ENCODE results near the gene ELFN1.
"Not testable (repeated sequence)": the region's sequence is repeated elsewhere in the genome, so short reads cannot be mapped to it uniquely, and the experiment has no call there.

Gene ELFN1

DNA sequence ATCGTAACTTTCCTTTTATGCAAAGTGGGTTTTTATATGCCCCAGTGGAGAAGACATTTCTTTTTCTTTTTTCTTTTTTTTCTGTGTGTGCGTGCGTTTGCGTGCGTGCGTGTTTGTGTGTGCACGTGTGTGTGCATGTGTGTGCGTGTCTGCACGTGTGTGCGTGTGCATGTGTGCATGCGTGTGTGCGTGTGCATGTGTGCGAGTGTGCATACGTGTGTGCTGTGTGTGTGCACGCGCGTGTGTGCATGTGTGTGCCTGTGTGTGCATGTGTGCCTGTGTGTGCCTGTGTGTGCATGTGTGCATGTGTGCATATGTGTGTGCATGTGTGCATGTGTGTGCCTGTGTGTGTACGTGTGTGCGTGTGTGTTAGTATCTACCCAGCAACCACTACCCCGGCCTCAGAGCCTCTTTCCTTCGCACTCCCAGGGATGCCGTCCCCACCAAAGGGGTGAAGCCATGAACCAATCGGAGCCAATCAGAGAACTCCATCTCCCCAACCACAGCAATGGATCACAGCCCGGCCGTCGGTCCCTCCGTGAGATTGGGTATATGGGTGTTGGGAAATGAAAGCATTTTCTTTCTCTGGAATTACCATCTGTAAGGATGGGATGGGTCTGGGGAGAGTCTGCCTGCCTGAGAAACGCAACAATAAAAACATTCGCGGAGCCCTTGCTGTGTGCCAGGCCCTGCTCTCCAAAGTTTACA lies 92.3 kb downstream of the ELFN1 start:
- no peak for DNase-seq

DNA sequence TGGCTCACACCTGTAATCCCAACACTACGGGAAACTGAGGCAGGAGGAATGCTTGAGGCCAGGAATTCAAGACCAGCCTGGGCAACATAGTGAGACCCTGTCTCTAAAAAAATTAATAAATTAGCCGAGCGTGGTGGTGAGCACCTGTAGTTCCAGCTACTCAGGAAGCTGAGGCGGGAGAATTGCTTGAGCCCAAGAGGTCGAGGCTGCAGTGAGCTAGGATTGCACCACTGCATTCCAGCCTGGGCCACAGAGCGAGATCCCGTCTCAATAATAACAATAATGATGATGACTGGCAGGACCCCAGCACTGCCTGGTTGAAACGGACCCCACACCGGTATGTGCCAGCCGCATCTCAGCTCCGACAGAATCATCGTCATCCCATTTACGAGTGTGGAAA lies 93.0 kb downstream of the ELFN1 start:
- DNase-seq, result no peak

DNA sequence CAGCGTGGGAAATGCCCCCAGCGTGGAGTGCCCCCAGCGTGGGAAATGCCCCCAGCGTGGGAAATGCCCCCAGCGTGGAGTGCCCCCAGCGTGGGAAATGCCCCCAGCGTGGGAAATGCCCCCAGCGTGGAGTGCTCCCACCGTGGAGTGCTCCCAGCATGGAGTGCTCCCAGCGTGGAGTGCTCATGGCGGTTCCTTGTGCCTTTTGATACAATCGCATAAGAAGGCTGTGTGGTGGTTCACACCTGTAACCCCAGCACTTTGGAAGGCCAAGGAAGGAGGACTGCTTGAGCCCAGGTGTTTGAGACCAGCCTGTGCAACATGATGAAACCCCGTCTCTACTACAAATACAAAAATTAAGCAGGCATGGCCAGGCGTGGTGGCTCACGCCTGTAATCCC lies 93.8 kb downstream of the ELFN1 start:
- not testable (repeated sequence) for DNase-seq

DNA sequence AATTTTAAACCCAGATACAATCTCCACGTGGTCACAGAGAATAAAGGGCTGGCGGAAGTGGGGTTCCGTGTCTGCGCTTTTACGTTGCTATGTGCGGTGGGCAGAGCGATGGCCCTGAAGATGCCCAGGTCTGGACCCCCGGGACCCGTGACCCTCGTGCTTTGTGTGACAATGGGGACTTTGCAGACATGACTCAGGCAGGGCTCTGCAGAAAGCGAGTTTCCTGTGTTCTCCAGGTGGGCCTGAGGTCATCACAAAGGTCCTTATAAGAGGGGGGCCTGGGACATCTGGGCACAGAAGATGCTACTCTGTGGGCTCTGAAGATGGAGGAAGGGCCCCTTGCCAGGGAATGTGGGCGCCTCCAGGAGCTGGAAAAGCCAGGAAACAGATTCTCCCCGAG lies 95.3 kb downstream of the ELFN1 start:
- no peak for DNase-seq

DNA sequence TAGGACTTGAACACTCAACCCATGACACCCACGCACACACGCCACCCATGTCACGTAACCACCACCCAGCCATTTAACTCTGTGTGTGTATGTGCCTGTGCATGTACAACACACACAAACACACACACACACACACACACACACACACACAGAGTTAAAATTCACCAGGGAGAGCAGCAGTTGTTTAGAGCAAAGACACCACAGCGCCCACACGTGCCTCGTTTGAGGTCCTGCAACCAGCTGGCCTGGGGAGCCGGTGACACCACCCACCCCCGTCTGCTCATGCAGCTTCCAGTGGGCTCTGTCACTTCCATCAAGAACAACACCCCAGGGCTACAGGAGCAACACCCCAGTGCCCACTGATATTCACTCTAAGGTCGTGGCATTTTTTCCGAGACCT lies 97.4 kb downstream of the ELFN1 start:
- no peak for DNase-seq

DNA sequence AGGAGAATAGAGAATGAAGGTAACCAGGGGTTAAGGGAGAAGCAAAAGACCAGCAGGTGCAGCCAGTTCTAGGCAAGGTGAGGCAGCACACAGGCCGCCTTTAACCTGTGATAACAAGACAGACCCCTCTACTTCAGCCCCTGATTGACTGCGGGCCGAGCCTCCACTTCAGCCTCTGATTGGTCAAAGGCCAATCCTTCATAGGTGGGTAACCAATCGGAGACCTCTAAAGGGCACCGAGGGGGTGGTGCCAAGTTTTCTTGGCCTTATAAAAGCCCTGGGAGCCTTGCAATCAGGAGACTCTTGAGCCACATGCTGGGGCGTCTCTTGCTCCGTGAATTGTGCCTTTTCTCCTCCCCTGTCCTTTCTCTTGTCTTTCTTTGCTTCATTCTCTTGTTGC lies 98.8 kb downstream of the ELFN1 start:
- DNase-seq, result no peak

DNA sequence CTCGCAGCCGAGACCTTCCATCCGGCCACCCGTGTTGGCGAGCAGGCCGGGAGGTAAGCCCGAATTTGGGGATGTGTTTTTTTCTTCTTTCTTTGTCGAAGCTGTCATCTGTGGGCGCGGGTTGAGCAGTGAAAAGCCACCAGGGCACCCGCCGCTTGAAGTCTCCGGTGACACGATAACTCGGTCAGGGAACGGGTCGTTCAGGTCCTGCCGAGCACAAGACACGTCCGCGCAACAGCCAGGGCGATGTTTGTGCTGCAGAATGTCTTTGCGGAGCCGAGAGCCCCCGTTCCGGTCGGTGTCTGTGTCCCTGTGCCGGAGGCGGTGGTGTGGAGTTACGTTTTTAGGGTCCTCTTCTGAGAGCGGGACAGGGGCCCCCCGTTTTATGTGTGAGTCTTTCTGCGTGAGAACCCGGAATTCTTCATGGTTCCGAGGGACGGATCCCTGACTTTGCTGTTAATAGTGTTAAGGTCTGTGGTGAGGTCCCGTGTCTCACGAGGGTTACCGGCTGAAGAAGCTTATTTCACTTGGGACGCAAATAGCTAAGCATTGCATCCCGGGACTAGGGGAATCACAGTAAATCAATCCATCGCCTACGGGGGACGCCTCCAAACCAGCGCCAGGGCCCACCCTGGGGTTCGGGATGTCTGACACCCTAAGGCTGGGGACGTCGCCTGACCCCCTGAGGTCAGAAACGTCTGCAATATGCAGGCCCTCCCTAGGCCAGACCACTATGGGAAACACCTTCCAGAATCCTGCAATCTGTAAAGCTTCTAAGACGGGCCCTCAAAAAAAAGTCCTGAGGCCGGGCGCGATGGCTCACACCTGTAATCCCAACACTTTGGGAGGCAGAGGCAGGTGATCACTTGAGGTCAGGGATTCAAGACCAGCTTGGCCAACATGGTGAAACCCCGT lies 99.5 kb downstream of the ELFN1 start:
- no peak for DNase-seq

DNA sequence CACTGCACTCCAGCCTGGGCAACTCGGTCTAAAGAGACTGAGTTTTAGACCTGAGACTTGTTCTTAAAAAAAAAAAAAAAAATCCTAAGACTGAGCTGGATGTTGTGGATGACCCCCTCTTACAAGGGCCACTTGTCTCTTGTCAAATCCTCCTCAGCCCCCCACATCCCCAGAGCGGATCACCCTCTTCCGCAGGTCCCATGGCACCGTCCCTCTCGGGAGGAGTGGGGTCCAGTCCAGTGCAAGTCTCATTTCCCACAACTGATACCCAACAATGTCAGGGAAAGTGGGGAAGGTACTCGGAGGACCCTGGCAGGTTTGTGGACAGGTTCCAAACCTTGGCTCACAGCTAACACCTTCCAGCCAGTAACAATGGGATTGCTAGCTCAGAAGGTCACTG lies 100.3 kb downstream of the ELFN1 start:
- DNase-seq, result no peak

DNA sequence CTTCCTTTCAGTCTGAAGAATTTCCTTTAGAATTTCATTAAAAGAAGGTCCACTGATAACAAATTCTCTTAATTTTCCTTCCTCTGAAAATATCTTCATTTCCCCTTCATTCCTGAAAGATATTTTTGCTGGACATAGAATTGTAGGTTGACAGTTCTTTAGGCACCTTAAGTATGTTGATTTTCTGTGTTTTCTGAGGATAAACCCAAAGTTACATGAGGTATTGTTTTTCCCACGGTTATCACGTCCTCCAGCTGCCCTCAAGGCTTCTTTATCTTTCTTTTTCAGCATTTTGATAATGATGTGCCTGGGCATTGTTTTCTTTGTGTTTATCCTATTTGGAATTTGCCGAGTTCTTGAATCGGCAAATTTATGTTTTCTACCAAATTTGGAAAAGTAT lies 105.3 kb downstream of the ELFN1 start:
- DNase-seq, result no peak

DNA sequence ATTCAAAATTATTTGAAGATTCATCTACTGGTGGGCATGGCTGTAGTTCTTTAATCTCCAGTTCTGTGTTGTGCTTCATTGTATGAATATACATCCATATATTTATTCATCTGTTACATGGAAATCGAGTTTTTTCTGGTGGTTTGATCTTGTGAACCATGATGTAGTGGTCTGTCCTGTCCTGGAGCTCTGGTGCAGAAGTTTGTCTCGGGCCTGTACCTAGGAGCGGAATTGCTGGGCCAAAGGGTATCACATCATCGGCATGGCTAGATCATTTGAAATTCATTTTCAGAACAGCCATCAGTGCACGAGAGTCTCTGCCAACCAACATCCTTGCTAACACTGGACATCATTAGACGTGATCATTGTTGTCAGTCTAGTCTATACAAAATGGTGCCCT lies 107.0 kb downstream of the ELFN1 start:
- DNase-seq, result no peak

DNA sequence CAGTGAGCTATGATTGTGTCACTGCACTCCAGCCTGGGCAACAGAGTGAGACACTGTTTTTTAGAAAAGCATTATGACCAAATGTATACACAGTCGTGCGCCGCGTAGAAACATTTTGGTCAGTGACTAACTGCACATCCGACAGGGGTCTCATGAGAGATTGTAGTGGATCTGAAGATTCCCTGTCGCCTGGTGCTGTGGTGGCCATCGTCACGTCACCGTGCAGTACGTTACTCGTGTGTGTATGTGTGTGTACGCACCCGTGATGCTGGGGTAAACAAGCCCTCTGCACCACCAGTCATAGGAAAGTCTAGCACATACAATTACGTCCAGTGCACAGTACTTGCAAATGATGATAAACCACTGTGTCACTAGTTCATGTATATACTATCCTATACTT lies 109.4 kb downstream of the ELFN1 start:
- no peak for DNase-seq

DNA sequence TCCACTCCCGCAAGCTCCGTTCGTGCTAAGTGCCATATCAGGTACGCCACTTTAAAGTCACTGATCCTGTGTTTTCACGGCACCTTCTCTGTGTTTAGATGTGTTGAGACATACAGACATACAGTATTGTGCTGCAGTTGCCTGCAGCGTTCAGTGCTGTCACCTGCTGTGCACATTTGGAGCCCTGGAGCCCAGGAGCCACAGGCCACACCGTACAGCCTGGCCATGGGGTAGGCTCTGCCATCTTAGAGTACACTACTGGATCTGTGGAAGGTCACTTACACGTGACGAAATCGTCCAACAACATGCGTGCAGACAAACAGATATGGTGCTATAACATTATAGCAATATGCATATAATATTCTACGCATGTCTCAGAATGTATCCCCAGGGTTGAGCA lies 111.3 kb downstream of the ELFN1 start:
- DNase-seq, result no peak

DNA sequence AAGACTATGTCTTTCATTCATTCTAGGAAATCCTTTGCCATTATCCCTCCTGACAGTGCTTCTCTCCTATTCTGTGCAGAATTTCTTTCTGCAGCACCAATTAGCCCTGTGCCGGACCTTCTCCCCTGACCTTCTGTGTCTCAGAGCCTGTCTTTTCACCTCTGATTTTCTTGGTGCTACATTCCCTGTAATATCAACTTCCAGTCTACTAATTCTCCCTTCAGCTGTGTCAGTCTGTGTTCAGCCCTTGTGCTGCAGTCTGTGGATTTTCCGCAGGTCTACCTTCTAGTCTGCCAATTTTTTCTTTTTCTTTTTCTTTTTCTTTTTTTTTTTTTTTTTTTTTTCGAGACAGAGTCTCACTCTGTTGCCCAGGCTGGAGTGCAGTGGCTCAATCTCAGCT lies 115.8 kb downstream of the ELFN1 start:
- DNase-seq, result no peak

DNA sequence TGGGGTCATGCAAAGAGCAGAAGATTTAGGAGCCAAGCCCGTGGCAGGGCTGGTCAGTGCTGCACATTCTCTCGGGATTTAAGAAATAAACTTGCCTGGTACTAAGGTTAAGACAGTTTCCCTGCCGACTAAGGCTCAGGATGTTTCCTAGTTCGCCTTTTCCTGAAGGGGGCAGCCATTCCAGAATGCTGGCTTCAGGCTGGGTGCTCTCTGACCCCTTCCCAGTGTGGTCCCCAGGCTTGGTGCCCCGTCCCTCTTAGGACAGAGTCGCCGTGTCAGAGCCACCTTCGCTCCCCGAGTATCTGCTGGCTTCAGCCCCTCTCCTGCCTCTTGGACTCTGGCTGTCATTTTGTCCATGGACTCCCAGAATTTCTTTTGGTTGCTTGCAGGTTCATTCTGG lies 117.2 kb downstream of the ELFN1 start:
- no peak for DNase-seq

DNA sequence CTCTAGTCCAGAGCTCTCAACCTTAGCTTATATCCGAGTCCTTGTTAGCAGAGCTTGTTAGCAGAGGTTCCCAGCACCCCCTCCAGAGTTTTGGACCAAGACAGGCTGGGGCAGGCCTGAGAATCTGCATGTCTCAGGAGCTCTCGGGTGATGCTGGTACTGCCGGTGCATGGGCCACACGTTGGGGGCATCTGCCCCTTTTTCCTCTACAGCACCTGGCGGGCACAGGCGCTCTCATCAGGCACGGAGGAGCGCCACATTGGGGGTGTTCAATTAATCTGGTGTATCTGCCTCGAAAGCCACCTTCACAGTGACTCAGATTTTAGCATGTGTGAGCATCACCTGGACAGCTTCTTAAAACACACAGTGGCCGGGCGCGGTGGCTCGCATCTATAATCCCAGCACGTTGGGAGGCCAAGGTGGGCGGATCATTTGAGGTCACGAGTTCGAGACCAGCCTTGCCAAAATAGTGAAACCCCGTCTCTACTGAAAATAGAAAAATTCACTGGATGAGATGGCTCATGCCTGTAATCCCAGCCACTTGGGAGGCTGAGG lies 117.7 kb downstream of the ELFN1 start:
- no peak for DNase-seq

DNA sequence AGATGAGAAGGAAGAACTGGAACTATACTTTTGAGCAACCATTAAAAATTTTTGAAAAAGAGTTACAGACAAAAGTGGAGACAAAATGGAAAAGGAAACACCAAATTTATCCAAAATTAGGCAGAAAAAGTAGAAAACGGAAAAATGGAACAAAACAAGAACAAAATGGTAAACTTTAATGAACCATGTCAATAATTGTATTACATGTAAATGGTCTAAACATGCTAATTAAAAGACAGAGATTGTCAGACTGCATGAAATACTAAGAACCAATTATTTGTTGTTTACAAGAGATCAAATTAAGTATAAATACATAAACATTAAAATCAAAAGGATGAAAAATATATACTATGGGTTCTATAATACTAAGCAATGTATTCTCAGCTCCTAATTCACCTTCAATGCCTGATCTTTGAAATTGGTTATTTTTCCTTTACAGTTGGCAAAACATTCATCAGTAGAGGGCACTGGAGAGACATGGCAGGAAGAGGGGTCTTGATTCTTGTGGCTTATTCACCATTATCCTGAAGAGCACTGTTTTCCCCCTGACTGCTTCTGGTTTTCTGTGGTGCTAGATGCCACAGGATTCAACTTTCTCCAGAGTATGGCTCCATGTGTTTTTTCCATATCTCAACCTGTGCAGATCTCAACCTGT lies 124.9 kb downstream of the ELFN1 start:
- no peak for DNase-seq
